Measurements from ENCODE around the gene EZR.

DNA sequence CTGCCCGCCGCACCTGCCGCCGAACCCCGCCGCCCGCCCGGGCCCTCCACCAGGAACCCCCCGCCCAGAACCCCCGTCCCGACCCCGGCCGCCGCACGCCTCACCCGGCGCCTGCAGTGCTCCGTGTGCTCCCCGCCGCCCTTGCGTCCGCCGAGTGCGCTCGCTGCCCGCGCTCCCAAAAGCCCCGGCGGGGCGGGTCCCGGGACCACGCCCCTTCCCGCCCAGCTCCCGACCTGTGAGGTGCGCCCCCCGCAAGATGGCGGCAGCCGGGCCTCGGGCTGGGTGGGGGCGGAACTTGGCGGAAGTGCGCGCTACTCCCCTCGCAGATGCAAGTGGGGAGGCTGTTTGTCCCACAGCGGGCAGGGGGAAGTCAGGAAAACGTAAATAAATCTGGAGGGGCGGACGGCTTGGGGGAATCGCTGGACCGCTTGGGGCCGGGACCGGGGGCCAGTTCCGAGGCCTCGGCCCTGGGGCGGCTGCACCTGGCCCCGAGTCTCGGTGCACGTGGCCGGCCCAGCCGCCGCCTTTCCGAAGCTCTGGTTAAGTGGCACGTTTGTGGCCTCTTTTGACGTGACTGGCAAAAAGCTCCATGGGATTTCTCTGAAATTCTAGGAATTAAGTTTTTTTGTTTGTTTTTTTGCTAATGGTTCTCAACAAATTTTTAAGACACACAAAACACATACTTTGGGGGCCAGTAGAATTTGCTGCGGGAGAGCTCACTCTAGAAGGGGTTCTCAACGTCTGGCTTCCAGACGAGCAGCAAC, at the start of gene EZR:
- TF ChIP-seq POLR2A (IDR thresholded peaks at IDR 0.05; ENCODE audit: low read depth, low read length) (peak; percentile 91; the same call in 1 of the 2 replicates), POLR2AphosphoS5 (IDR thresholded peaks at IDR 0.05; ENCODE audit: low read depth, low read length) (peak; percentile 79)

All from GM12892 (cell line).